K562 (cell line): ENCODE measurements around the gene CCL22. TPM values are rescaled to one million over a fixed set of nuclear protein-coding genes. Genes with fewer than 3 reads are reported as not detected.

Source experiments
- ATAC-seq: fragments of 200-7000 bp; cut with Tn5 transposase; 3 replicates; pipeline ENCODE4 v1.9.1; 2020; ENCODE audit warnings: moderate library complexity
- BruUV-seq: library from RNA; stranded (reverse); fragments of 400-500 nt; replicated peaks from 2 replicates; lab custom pipeline; 2021; lab: Mats Ljungman, UMichigan
- CTCF ChIA-PET: fragments of 300-600 bp; formaldehyde crosslinking; extraction: SDS; loops from one replicate; lab custom pipeline; 2021; ENCODE audit warnings: low intra/inter-chr PET ratio; lab: Yijun Ruan, JAX
- POLR2A ChIA-PET: fragments of 300-600, 350-650 bp; sonication (Branson Sonifier 250); formaldehyde crosslinking; extraction: SDS; loops from one replicate; lab custom pipeline; 2021; ENCODE audit warnings: antibody characterized with exemption, inconsistent platforms; lab: Yijun Ruan, JAX
- DNase-seq, 4 experiments: peaks; one replicate each; pipeline versions ENCODE4 v3.0.0 to v3.0.0-alpha.2; 2011 to 2018; ENCODE audit warnings: low spot score in 3 of 4, mixed read lengths in 3 of 4; ENCODE audit errors: extremely low read depth in 1 of 4
- FAIRE-seq: peaks from 2 replicates; lab custom pipeline; 2011; peaks lifted over from hg19 to GRCh38; lab: Jason Lieb, UNC
- H2AFZ ChIP-seq: 2 replicates; pipeline ENCODE4 v1.6.0; 2011; ENCODE audit warnings: low read depth, low read length, control low read depth, inconsistent platforms
- H3K27ac ChIP-seq: fragments of 200-600 bp; 3 replicates; pipeline ENCODE4 v1.8.0; 2011; ENCODE audit warnings: low read depth, mild to moderate bottlenecking, control low read depth, inconsistent platforms, low read length, moderate library complexity, mixed read lengths; ENCODE audit errors: extremely low read depth
- H3K27me3 ChIP-seq, 2 experiments: fragments of 300-600 bp in 1 of 2; 2 replicates in 1 of 2; 3 replicates in 1 of 2; pipeline versions ENCODE4 v1.6.0 to v1.8.0; 2011; ENCODE audit warnings: inconsistent platforms in 2 of 2, low read length in 2 of 2, mild to moderate bottlenecking in 1 of 2, mixed read lengths in 1 of 2, moderate library complexity in 1 of 2; ENCODE audit not compliant: control insufficient read depth in 2 of 2, insufficient read depth in 2 of 2
- H3K36me3 ChIP-seq: fragments of 300-600 bp; 3 replicates; pipeline ENCODE4 v1.8.0; 2011; ENCODE audit warnings: mild to moderate bottlenecking, low read length, inconsistent platforms; ENCODE audit not compliant: control insufficient read depth, insufficient read depth
- H3K4me1 ChIP-seq, 2 experiments: fragments of 200-600 bp in 1 of 2; replicated peaks in 1 of 2; 2 replicates in 1 of 2; 3 replicates in 1 of 2; pipeline versions ENCODE4 v1.5.1 to v1.8.0; 2011; ENCODE audit warnings: inconsistent platforms in 2 of 2, low read length in 2 of 2, mild to moderate bottlenecking in 1 of 2, mixed read lengths in 1 of 2, moderate library complexity in 1 of 2; ENCODE audit not compliant: control insufficient read depth in 2 of 2, insufficient read depth in 2 of 2
- H3K4me2 ChIP-seq: 2 replicates; pipeline ENCODE4 v1.6.1; 2011; ENCODE audit warnings: low read length, control low read depth, inconsistent platforms, mixed read lengths; ENCODE audit not compliant: insufficient read depth
- H3K4me3 ChIP-seq: fragments of 200-600 bp; sonication (generic), shearing (Covaris generic); 2 replicates; pipeline ENCODE4 v1.5.1; 2016; ENCODE audit warnings: control low read depth, inconsistent platforms
- H3K79me2 ChIP-seq: fragments of 200-600 bp; 3 replicates; pipeline ENCODE4 v1.8.0; 2011; ENCODE audit warnings: low read length, inconsistent platforms; ENCODE audit not compliant: control insufficient read depth, insufficient read depth
- H3K9ac ChIP-seq, 2 experiments: 2 replicates each; pipeline versions ENCODE4 v1.6.0 to v1.6.1; 2011; ENCODE audit warnings: low read depth in 2 of 2, low read length in 2 of 2, control low read depth in 1 of 2, inconsistent platforms in 1 of 2, mild to moderate bottlenecking in 1 of 2, mixed read lengths in 1 of 2; ENCODE audit not compliant: insufficient read depth in 1 of 2
- H3K9me1 ChIP-seq: one replicate; pipeline ENCODE4 v1.6.0; 2011; ENCODE audit warnings: inconsistent platforms, mild to moderate bottlenecking, low read length, moderate library complexity; ENCODE audit not compliant: control insufficient read depth, insufficient read depth
- H3K9me3 ChIP-seq: replicated peaks from 2 replicates; pipeline ENCODE4 v1.5.1; 2011; ENCODE audit warnings: low read depth, low read length, inconsistent platforms; ENCODE audit not compliant: control insufficient read depth, insufficient read depth
- H4K20me1 ChIP-seq: replicated peaks from 2 replicates; pipeline ENCODE4 v1.6.1; 2011; ENCODE audit warnings: low read length, inconsistent platforms, mixed read lengths; ENCODE audit not compliant: control insufficient read depth, insufficient read depth
- CREBBP ChIP-seq: IDR thresholded peaks from one replicate; pipeline ENCODE4 v1.6.1; 2012; ENCODE audit warnings: low read depth, mild to moderate bottlenecking, control low read depth, inconsistent platforms, low read length
- SIRT6 ChIP-seq: IDR thresholded peaks from one replicate; pipeline ENCODE4 v1.6.1; 2012; ENCODE audit warnings: low read depth, mild to moderate bottlenecking, control low read depth, inconsistent platforms, low read length, moderate library complexity
- YY1 ChIP-seq, 3 experiments: IDR thresholded peaks; 2 replicates each; pipeline ENCODE4 v1.6.1; 2011; ENCODE audit warnings: low read length in 2 of 3, mild to moderate bottlenecking in 2 of 3, moderate library complexity in 2 of 3, borderline replicate concordance in 1 of 3, control low read depth in 1 of 3, low read depth in 1 of 3; ENCODE audit not compliant: insufficient read depth in 3 of 3, insufficient replicate concordance in 2 of 3, control insufficient read depth in 1 of 3, insufficient read length in 1 of 3; ENCODE audit errors: extremely low read depth in 1 of 3
- ZNF23 ChIP-seq: fragments of 250-450 bp; sonication (Bioruptor Pico); IDR thresholded peaks from 2 replicates; pipeline ENCODE4 v1.4.0; 2020; ENCODE audit warnings: mild to moderate bottlenecking
- WGBS: fragments of 100-300 bp; shearing (Covaris generic); methylation state at CpG from one replicate; pipeline ENCODE4 v1.1.6; 2016; ENCODE audit warnings: low coverage, mixed read lengths; ENCODE audit not compliant: insufficient coverage; ENCODE audit errors: missing lambda C conversion rate; 5-methylcytosine and 5-hydroxymethylcytosine counted together
- in situ Hi-C: fragments of 300-500 bp; cut with MboI; formaldehyde crosslinking; loops from 4 replicates; pipeline ENCODE4 v1.15.0; 2018; ENCODE audit warnings: inconsistent platforms, mixed read lengths
- intact Hi-C: fragments of 100-400 bp; cut with micrococcal nuclease; formaldehyde crosslinking; loops from 2 replicates; pipeline ENCODE4 v1.14.2; 2022
- polyA plus RNA-seq, 8 experiments: library from polyadenylated mRNA; depleted of rRNA in 4 of 8; stranded (reverse) in 5 of 8; unstranded in 3 of 8; fragments of >200 nt; fragmentation: Nextera tagmentation in 2 of 8; fragmentation: Illumina TruSeq in 1 of 8; extraction: Ambion mirVana in 2 of 8; extraction: Trizol in 1 of 8; gene quantifications; 2 replicates each; pipeline versions ENCODE4 v1.2.1 to v1.2.3, GENCODE V29; 2011 to 2014; ENCODE audit warnings: inconsistent platforms in 1 of 8, missing spikeins in 1 of 8
- total RNA-seq, 7 experiments: library from RNA; depleted of rRNA in 6 of 7; stranded (reverse); fragments of >200 nt in 6 of 7; fragmentation: Illumina TruSeq in 2 of 7; extraction: Trizol in 2 of 7; gene quantifications; 2 replicates each; pipeline versions ENCODE4 v1.2.1 to v1.2.3, GENCODE V29; 2011 to 2021; ENCODE audit warnings: low replicate concordance in 1 of 7
- TF ChIP-seq, protein P1 (sequence below): fragments of 450-650 bp; IDR thresholded peaks from 2 replicates; pipeline ENCODE4 v1.6.1; 2017; ENCODE audit warnings: antibody characterized with exemption, mild to moderate bottlenecking

Gene CCL22
- total and polyA plus RNA-seq, 9 of the 15 experiments (the other 6 are each of a cell fraction or from before 2014, with no cell fraction given) = 0.04 to 0.29 (median 0.06) TPM; not detected in 5

DNA sequence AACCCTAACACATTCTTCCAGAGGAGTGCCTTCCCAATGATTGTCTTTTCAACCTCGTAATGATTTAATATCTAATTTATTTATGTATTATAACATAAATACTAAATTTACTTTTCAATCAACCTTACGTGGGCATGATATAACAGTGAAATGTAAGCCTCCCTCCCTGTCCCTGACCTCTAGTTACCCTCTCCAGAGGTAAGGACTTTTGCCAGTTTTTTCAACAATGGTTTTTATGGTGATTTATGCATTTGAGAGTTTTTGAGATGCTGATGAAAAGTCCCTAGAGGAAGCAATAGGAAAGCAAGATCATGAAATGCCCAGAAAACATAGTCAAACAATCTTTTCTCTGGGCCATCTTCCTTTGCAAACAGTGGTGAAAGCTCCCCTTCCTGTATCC is 38.9 kb upstream of the CCL22 start:
- BruUV-seq = no TSS peak
- no peak for ATAC-seq
- H3K4me3 ChIP-seq = no peak overlapping the region
- ChIA-PET POLR2A (interaction anchor here (0.6 kb wide), 1 partner anchor 462 kb away, joined by 5 read pairs; no protein-coding TSS in a partner anchor), CTCF (no interaction called here)
- H3K9ac ChIP-seq = no peak overlapping the region
- no peak for DNase-seq
- peaks cover 0 to 2% of the 10 kb centered on the region in 2 experiments; a peak in 3 of 5 replicates for H3K27me3 ChIP-seq
- H2AFZ ChIP-seq = no peak overlapping the region
- no peak overlapping the region for H3K27ac ChIP-seq
- intact Hi-C loops = no loop called here
- H4K20me1 ChIP-seq = no peaks in the 10 kb centered on the region
- H3K4me1 ChIP-seq = no peaks in the 10 kb centered on the region
- WGBS = 0% methylated on average over 2 of the region's 2 CpGs
- H3K79me2 ChIP-seq = no peaks in the 10 kb centered on the region
- TF ChIP-seq, protein P1, sequence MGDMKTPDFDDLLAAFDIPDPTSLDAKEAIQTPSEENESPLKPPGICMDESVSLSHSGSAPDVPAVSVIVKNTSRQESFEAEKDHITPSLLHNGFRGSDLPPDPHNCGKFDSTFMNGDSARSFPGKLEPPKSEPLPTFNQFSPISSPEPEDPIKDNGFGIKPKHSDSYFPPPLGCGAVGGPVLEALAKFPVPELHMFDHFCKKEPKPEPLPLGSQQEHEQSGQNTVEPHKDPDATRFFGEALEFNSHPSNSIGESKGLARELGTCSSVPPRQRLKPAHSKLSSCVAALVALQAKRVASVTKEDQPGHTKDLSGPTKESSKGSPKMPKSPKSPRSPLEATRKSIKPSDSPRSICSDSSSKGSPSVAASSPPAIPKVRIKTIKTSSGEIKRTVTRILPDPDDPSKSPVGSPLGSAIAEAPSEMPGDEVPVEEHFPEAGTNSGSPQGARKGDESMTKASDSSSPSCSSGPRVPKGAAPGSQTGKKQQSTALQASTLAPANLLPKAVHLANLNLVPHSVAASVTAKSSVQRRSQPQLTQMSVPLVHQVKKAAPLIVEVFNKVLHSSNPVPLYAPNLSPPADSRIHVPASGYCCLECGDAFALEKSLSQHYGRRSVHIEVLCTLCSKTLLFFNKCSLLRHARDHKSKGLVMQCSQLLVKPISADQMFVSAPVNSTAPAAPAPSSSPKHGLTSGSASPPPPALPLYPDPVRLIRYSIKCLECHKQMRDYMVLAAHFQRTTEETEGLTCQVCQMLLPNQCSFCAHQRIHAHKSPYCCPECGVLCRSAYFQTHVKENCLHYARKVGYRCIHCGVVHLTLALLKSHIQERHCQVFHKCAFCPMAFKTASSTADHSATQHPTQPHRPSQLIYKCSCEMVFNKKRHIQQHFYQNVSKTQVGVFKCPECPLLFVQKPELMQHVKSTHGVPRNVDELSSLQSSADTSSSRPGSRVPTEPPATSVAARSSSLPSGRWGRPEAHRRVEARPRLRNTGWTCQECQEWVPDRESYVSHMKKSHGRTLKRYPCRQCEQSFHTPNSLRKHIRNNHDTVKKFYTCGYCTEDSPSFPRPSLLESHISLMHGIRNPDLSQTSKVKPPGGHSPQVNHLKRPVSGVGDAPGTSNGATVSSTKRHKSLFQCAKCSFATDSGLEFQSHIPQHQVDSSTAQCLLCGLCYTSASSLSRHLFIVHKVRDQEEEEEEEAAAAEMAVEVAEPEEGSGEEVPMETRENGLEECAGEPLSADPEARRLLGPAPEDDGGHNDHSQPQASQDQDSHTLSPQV = no peak
- no peak for TF ChIP-seq SIRT6
- no peak for TF ChIP-seq YY1 (IDR thresholded peaks at IDR 0.05; ENCODE audit: borderline replicate concordance in 1 of 3, control insufficient read depth in 1 of 3, extremely low read depth in 1 of 3, insufficient read depth in 3 of 3, insufficient read length in 1 of 3, insufficient replicate concordance in 2 of 3, low read depth in 1 of 3, low read length in 2 of 3)
- no peak for TF ChIP-seq CREBBP
- TF ChIP-seq ZNF23 = no peak
- no peak overlapping the region for H3K4me2 ChIP-seq
- no peaks in the 10 kb centered on the region for H3K36me3 ChIP-seq
- no peak for FAIRE-seq
- H3K9me3 ChIP-seq = no peaks in the 10 kb centered on the region
- no peaks in the 10 kb centered on the region for H3K9me1 ChIP-seq
- in situ Hi-C loops = no loop called here
